Smooth muscle cell (in vitro differentiated cells): Measurements from ENCODE around the gene LARP7. TPM values are rescaled to one million over a fixed set of nuclear protein-coding genes. Genes with fewer than 3 reads are reported as not detected.

ENCODE experiments used
- DNase-seq: peaks from one replicate; lab custom pipeline; 2025; ENCODE audit not compliant: unreplicated experiment; lab: John Stamatoyannopoulos, UW
- H2AFZ ChIP-seq: fragments of 200-600 bp; sonication (generic); 2 replicates; pipeline ENCODE4 v1.6.0; 2016; ENCODE audit warnings: antibody characterized with exemption, low read depth, mild to moderate bottlenecking
- H3F3A ChIP-seq: fragments of 200-600 bp; sonication (generic); 2 replicates; pipeline ENCODE4 v1.6.0; 2017; ENCODE audit warnings: antibody characterized with exemption, low read depth
- H3K27ac ChIP-seq: fragments of 200-600 bp; sonication (generic); 2 replicates; pipeline ENCODE4 v1.5.1; 2016; ENCODE audit warnings: low read depth, mild to moderate bottlenecking
- H3K27me3 ChIP-seq: fragments of 200-600 bp; sonication (generic); 2 replicates; pipeline ENCODE4 v1.6.1; 2016; ENCODE audit warnings: low read depth, mild to moderate bottlenecking
- H3K36me3 ChIP-seq: fragments of 200-600 bp; sonication (generic); 2 replicates; pipeline ENCODE4 v1.5.1; 2016; ENCODE audit warnings: low read depth
- H3K4me1 ChIP-seq: fragments of 200-600 bp; sonication (generic); 2 replicates; pipeline ENCODE4 v1.5.1; 2016; ENCODE audit warnings: low read depth
- H3K4me2 ChIP-seq: fragments of 200-600 bp; sonication (generic); 2 replicates; pipeline ENCODE4 v1.6.0; 2016; ENCODE audit warnings: mild to moderate bottlenecking
- H3K4me3 ChIP-seq: fragments of 200-600 bp; sonication (generic); 2 replicates; pipeline ENCODE4 v1.5.1; 2016; ENCODE audit warnings: mild to moderate bottlenecking
- H3K79me2 ChIP-seq: fragments of 200-600 bp; sonication (generic); 2 replicates; pipeline ENCODE4 v1.6.0; 2016; ENCODE audit warnings: low read depth, mild to moderate bottlenecking
- H3K9ac ChIP-seq: fragments of 200-600 bp; sonication (generic); 2 replicates; pipeline ENCODE4 v1.6.0; 2016; ENCODE audit warnings: low read depth
- H3K9me3 ChIP-seq: fragments of 200-600 bp; sonication (generic); replicated peaks from 2 replicates; pipeline ENCODE4 v1.5.1; 2016; ENCODE audit warnings: low read depth
- H4K20me1 ChIP-seq: fragments of 200-600 bp; sonication (generic); 2 replicates; pipeline ENCODE4 v1.6.0; 2016; ENCODE audit warnings: low read depth
- CTCF ChIP-seq: fragments of 200-600 bp; sonication (generic); IDR thresholded peaks from 2 replicates; pipeline ENCODE4 v1.5.1; 2017; ENCODE audit warnings: borderline replicate concordance, mild to moderate bottlenecking, antibody characterized with exemption; ENCODE audit not compliant: insufficient read depth, poor library complexity, severe bottlenecking
- WGBS: methylation state at CpG from one replicate; pipeline ENCODE4 v1.1.7; 2016; ENCODE audit warnings: low lambda C conversion rate; 5-methylcytosine and 5-hydroxymethylcytosine counted together
- polyA plus RNA-seq: library from polyadenylated mRNA; unstranded; fragments of >200 nt; fragmentation: Nextera tagmentation; extraction: Ambion mirVana; gene quantifications from 2 replicates; pipeline ENCODE4 v1.2.1, GENCODE V29; 2016
- total RNA-seq: library from RNA; depleted of rRNA; stranded (reverse); fragments of >200 nt; gene quantifications from 2 replicates; pipeline ENCODE4 v1.2.3, GENCODE V29; 2014

The LARP7 gene
- total RNA-seq, result 29.4 and 39.5 TPM in 2 replicates
- 25.2 and 38.3 TPM in 2 replicates for polyA plus RNA-seq

DNA sequence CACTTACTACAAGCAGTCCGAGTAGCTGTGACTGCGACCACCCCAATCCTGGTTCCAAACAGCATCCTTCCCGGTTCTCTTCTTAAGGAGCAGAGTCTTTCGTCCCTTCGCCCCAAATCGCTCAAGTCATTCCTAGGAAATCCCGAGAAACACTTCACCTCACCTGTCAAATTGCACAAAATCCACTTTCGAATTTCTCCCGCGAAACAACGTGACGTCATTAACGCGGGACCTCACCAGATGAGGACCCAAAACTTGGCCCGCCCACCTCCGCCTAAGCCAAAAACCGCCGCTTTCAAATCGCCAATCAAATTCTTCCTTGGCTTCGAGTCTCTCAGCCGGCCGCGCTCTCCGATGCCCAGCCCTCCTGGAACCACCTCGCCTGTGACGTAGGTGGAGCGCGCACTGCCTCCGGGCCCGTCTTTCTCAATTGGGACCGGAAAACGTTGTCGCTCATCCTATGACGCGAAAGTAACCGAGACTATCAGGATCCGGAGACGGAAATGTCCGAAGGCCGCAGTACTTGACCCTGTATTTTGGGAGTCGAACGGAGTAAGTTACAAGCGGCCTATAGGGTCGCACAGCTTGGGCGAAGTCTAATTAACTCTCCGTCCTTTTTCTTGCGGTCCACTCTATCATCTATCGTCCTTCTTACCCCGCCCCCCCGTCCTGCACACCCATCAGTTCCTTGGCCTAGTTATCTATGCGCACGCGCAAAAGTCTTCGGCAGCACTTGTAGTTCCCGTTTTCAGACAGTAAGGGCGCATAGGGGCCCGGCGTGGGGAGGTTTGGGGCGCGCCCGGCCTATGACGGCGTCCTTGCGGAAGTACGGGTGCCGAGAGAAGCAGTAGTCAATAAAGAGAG is at the start of gene LARP7, which contains the start of gene ZGRF1:
Gene LARP7, plus strand, starts transcription at position 456 of the 864 bp plus-strand sequence. CDS start 7,527 bp downstream, outside the sequence.
Gene ZGRF1, minus strand, starts transcription at position 222 of the 864 bp plus-strand sequence. CDS start 3,733 bp downstream, outside the sequence.
- H3K79me2 ChIP-seq, result peaks cover 39% of the 10 kb centered on the region
- H3K27ac ChIP-seq, result peak within 1 kb of the TSS; percentile 94
- H3K27me3 ChIP-seq, result no peaks in the 10 kb centered on the region
- TF ChIP-seq CTCF, result peak; percentile 77
- H3F3A ChIP-seq, result no peaks in the 10 kb centered on the region
- H3K4me2 ChIP-seq, result peak within 1 kb of the TSS; percentile 97
- no peaks in the 10 kb centered on the region for H3K36me3 ChIP-seq
- H4K20me1 ChIP-seq, result no peaks in the 10 kb centered on the region
- peak; percentile 98 for DNase-seq
- H2AFZ ChIP-seq, result peak within 1 kb of the TSS; percentile 99
- WGBS, result under 1% methylated on average over 66 of the region's 66 CpGs
- H3K4me3 ChIP-seq, result peak within 1 kb of the TSS; percentile 82
- H3K4me1 ChIP-seq, result peaks cover 15% of the 10 kb centered on the region
- peak within 1 kb of the TSS; percentile 91 for H3K9ac ChIP-seq
- H3K9me3 ChIP-seq, result no peaks in the 10 kb centered on the region

GRCh38 chr4:112589206-112589605 is 47.7 kb upstream of the LARP7 start:
- H3K79me2 ChIP-seq, result no peaks in the 10 kb centered on the region
- no peak overlapping the region for H3K4me3 ChIP-seq
- no peak for TF ChIP-seq CTCF
- no peaks in the 10 kb centered on the region for H3K9me3 ChIP-seq
- H3K36me3 ChIP-seq, result no peaks in the 10 kb centered on the region
- DNase-seq, result no peak
- no peak overlapping the region for H2AFZ ChIP-seq
- no peaks in the 10 kb centered on the region for H4K20me1 ChIP-seq
- H3K4me2 ChIP-seq, result no peak overlapping the region
- no peaks in the 10 kb centered on the region for H3K27me3 ChIP-seq
- no peak overlapping the region for H3K9ac ChIP-seq
- H3K27ac ChIP-seq, result no peak overlapping the region
- no peaks in the 10 kb centered on the region for H3K4me1 ChIP-seq
- H3F3A ChIP-seq, result no peaks in the 10 kb centered on the region

GRCh38 chr4:112591593-112591992 is 45.4 kb upstream of the LARP7 start:
- H3K9me3 ChIP-seq, result no peaks in the 10 kb centered on the region
- no peaks in the 10 kb centered on the region for H3K27me3 ChIP-seq
- H3F3A ChIP-seq, result no peaks in the 10 kb centered on the region
- no peak overlapping the region for H2AFZ ChIP-seq
- H3K27ac ChIP-seq, result no peak overlapping the region
- H3K4me3 ChIP-seq, result no peak overlapping the region
- no peak for TF ChIP-seq CTCF
- no peaks in the 10 kb centered on the region for H3K36me3 ChIP-seq
- no peaks in the 10 kb centered on the region for H4K20me1 ChIP-seq
- no peak overlapping the region for H3K9ac ChIP-seq
- no peaks in the 10 kb centered on the region for H3K79me2 ChIP-seq
- DNase-seq, result no peak
- H3K4me2 ChIP-seq, result no peak overlapping the region
- H3K4me1 ChIP-seq, result no peaks in the 10 kb centered on the region
- 68% methylated on average over 1 of the region's 1 CpG for WGBS

- Histone ChIP-seq H3K4me1 (no peaks in the 10 kb centered on the region), H3K27me3 (no peaks in the 10 kb centered on the region), H3K79me2 (no peaks in the 10 kb centered on the region), H4K20me1 (no peaks in the 10 kb centered on the region), H3K27ac (no peak overlapping the region), H3K9ac (no peak overlapping the region), H3K4me3 (no peak overlapping the region), H3K36me3 (no peaks in the 10 kb centered on the region), H3K4me2 (no peak overlapping the region), H2AFZ (no peak overlapping the region), H3K9me3 (no peaks in the 10 kb centered on the region), H3F3A (no peaks in the 10 kb centered on the region)
- no peak for TF ChIP-seq CTCF
- DNase-seq, result no peak
Observed at GRCh38 chr4:112592717-112593116, 44.2 kb upstream of the LARP7 start.
